ENCODE data around the gene CRX.
"Not testable (repeated sequence)": the region's sequence is repeated elsewhere in the genome, so short reads cannot be mapped to it uniquely, and the experiment has no call there.

CRX gene

GRCh38 chr19:47821460-47822020 is at the start of gene CRX:
Gene CRX (plus strand): TSS chr19:47821937. CDS start chr19:47834444, 12,507 bp downstream.
- no peak for DNase-seq (ENCODE audit: low read depth)

- DNase-seq (ENCODE audit: low read depth): no peak
Observed at GRCh38 chr19:47776568-47776967, 45.2 kb upstream of the CRX start.

- DNase-seq (ENCODE audit: low read depth): not testable (repeated sequence)
Observed at GRCh38 chr19:47777245-47778048, 44.3 kb upstream of the CRX start.

- no peak for DNase-seq (ENCODE audit: low read depth)
Observed at GRCh38 chr19:47778049-47778953, 43.4 kb upstream of the CRX start, which contains the start of gene SELENOW. Gene SELENOW (plus strand): TSS chr19:47778703. CDS start chr19:47778786, 83 bp downstream.

GRCh38 chr19:47778954-47779351 is 42.8 kb upstream of the CRX start:
- DNase-seq (ENCODE audit: low read depth): no peak

GRCh38 chr19:47779524-47780214 is 42.1 kb upstream of the CRX start:
- no peak for DNase-seq (ENCODE audit: low read depth)

GRCh38 chr19:47780215-47780551 is 41.6 kb upstream of the CRX start:
- no peak for DNase-seq (ENCODE audit: low read depth)

- DNase-seq (ENCODE audit: low read depth): no peak
Observed at GRCh38 chr19:47781590-47782262, 40.0 kb upstream of the CRX start.

- DNase-seq (ENCODE audit: low read depth): no peak
Observed at GRCh38 chr19:47786566-47786965, 35.2 kb upstream of the CRX start.

- DNase-seq (ENCODE audit: low read depth): not testable (repeated sequence)
Observed at GRCh38 chr19:47787307-47787706, 34.4 kb upstream of the CRX start.

- DNase-seq (ENCODE audit: low read depth): not testable (repeated sequence)
Observed at GRCh38 chr19:47789811-47790210, 31.9 kb upstream of the CRX start.

GRCh38 chr19:47790398-47790814 is 31.3 kb upstream of the CRX start:
- DNase-seq (ENCODE audit: low read depth): no peak

- DNase-seq (ENCODE audit: low read depth): no peak
Observed at GRCh38 chr19:47792616-47793015, 29.1 kb upstream of the CRX start.

GRCh38 chr19:47794526-47794925 is 27.2 kb upstream of the CRX start:
- no peak for DNase-seq (ENCODE audit: low read depth)

GRCh38 chr19:47796785-47797184 is 25.0 kb upstream of the CRX start:
- DNase-seq (ENCODE audit: low read depth): no peak

GRCh38 chr19:47797996-47798903 is 23.5 kb upstream of the CRX start:
- no peak for DNase-seq (ENCODE audit: low read depth)

- no peak for DNase-seq (ENCODE audit: low read depth)
Observed at GRCh38 chr19:47798904-47799266, 22.9 kb upstream of the CRX start.

GRCh38 chr19:47801270-47801669 is 20.5 kb upstream of the CRX start:
- DNase-seq (ENCODE audit: low read depth): no peak

- no peak for DNase-seq (ENCODE audit: low read depth)
Observed at GRCh38 chr19:47802521-47803043, 19.2 kb upstream of the CRX start.

GRCh38 chr19:47803148-47803547 is 18.6 kb upstream of the CRX start:
- DNase-seq (ENCODE audit: low read depth): not testable (repeated sequence)
